ENCODE data around the gene PAIP2. TPM values are rescaled to one million over a fixed set of nuclear protein-coding genes. Genes with fewer than 3 reads are reported as not detected.

The PAIP2 gene
- total RNA-seq, 1 donor from 2014 or later: 87.7 TPM

- Mint-ChIP-seq H3K36me3 (peaks cover 7% of the 10 kb centered on the region), H3K27me3 (no peaks in the 10 kb centered on the region), H3K27ac (peak overlapping the region; percentile 96), H3K4me3 (peak overlapping the region; percentile 96), H3K4me1 (ENCODE audit: unreplicated experiment) (peaks cover 47% of the 10 kb centered on the region), H3K9me3 (no peaks in the 10 kb centered on the region)
- DNase-seq (ENCODE audit: extremely low spot score, unreplicated experiment): no peak
- TF ChIP-seq CTCF (conservative IDR thresholded peaks at IDR 0.05): no peak
These were observed 46.2 kb upstream of the PAIP2 start for GRCh38 chr5:139295346-139296057.

- DNase-seq (ENCODE audit: extremely low spot score, unreplicated experiment): no peak
- Mint-ChIP-seq H3K27me3 (no peaks in the 10 kb centered on the region), H3K4me3 (peak overlapping the region; percentile 26), H3K27ac (no peak overlapping the region), H3K4me1 (ENCODE audit: unreplicated experiment) (peaks cover 47% of the 10 kb centered on the region), H3K36me3 (peaks cover 7% of the 10 kb centered on the region), H3K9me3 (no peaks in the 10 kb centered on the region)
- no peak for TF ChIP-seq CTCF (conservative IDR thresholded peaks at IDR 0.05)
These were observed 45.5 kb upstream of the PAIP2 start for GRCh38 chr5:139296198-139296597.

GRCh38 chr5:139296862-139297326, 44.8 kb upstream of the PAIP2 start:
- no peaks in the 10 kb centered on the region for H3K27me3 Mint-ChIP-seq
- H3K9me3 Mint-ChIP-seq: no peaks in the 10 kb centered on the region
- peak overlapping the region; percentile 26 for H3K4me3 Mint-ChIP-seq
- DNase-seq (ENCODE audit: extremely low spot score, unreplicated experiment): no peak
- no peak for TF ChIP-seq CTCF (conservative IDR thresholded peaks at IDR 0.05)
- peaks cover 7% of the 10 kb centered on the region for H3K36me3 Mint-ChIP-seq
- peaks cover 53% of the 10 kb centered on the region for H3K4me1 Mint-ChIP-seq (ENCODE audit: unreplicated experiment)
- peak overlapping the region; percentile 40 for H3K27ac Mint-ChIP-seq

GRCh38 chr5:139297439-139298133, 44.1 kb upstream of the PAIP2 start:
- Mint-ChIP-seq H3K36me3 (peaks cover 7% of the 10 kb centered on the region), H3K27me3 (no peaks in the 10 kb centered on the region), H3K9me3 (no peaks in the 10 kb centered on the region), H3K27ac (peak overlapping the region; percentile 35), H3K4me3 (peak overlapping the region; percentile 26), H3K4me1 (ENCODE audit: unreplicated experiment) (peaks cover 55% of the 10 kb centered on the region)
- DNase-seq (ENCODE audit: extremely low spot score, unreplicated experiment): no peak
- no peak for TF ChIP-seq CTCF (conservative IDR thresholded peaks at IDR 0.05)

GRCh38 chr5:139298242-139298641, 43.4 kb upstream of the PAIP2 start:
- Mint-ChIP-seq H3K27ac (peak overlapping the region; percentile 35), H3K4me1 (ENCODE audit: unreplicated experiment) (peaks cover 62% of the 10 kb centered on the region), H3K27me3 (no peaks in the 10 kb centered on the region), H3K4me3 (peak overlapping the region; percentile 38), H3K9me3 (no peaks in the 10 kb centered on the region), H3K36me3 (peaks cover 7% of the 10 kb centered on the region)
- no peak for DNase-seq (ENCODE audit: extremely low spot score, unreplicated experiment)
- no peak for TF ChIP-seq CTCF (conservative IDR thresholded peaks at IDR 0.05)

Measured in type B pancreatic cell (in vitro differentiated cells).